SK-N-MC (cell line): ENCODE measurements around the gene ENO2.

Experiments used
- EZH2 ChIP-seq: fragments of 200-600 bp; sonication (generic); IDR thresholded peaks from one replicate; pipeline ENCODE4 v1.6.1; 2017; ENCODE audit warnings: antibody characterized with exemption
- FOXP2 ChIP-seq: optimal IDR thresholded peaks from 2 replicates; pipeline ENCODE3; 2011; ENCODE audit warnings: mild to moderate bottlenecking, moderate library complexity; ENCODE audit not compliant: insufficient read depth; ENCODE audit errors: extremely low read length, control extremely low read depth
- POLR2AphosphoS5 ChIP-seq: IDR thresholded peaks from 2 replicates; pipeline ENCODE4 v1.6.1; 2012; ENCODE audit warnings: mild to moderate bottlenecking, low read depth, low read length, borderline replicate concordance

DNA sequence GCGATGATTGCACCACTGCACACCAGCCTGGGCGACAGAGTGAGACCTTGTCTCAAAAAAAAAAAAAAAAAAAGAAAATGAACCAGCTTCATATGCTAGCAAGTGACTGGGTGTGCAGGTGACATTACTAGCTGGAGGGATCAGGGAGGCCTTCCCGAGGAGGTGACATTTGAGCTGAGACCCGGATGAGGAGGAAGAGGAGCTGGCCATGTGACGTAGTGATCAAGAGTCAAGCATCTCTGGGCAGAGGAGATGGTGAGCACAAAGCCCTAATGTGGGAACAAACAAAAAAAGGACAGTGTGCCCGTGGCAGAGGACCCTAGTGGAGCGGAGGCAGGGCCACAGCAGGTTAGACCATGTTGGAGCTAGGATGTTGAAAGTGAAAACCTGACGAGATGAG, 33.2 kb downstream of the ENO2 start:
- no peak for TF ChIP-seq EZH2
- TF ChIP-seq POLR2AphosphoS5, result no peak
- no peak for TF ChIP-seq FOXP2
